K562 (cell line): Measurements from ENCODE around the gene RPL39. TPM values are rescaled to one million over a fixed set of nuclear protein-coding genes. Genes with fewer than 3 reads are reported as not detected.

ENCODE experiments used
- CBX2 ChIP-seq: fragments of 200-600 bp; sonication (generic); IDR thresholded peaks from one replicate; pipeline ENCODE4 v1.6.1; 2012; ENCODE audit warnings: mild to moderate bottlenecking, low read length, inconsistent platforms; ENCODE audit not compliant: insufficient read depth, poor library complexity, severe bottlenecking
- CHD2 ChIP-seq: IDR thresholded peaks from 2 replicates; pipeline ENCODE4 v1.6.1; 2011; ENCODE audit warnings: low read depth, low read length
- DEAF1 ChIP-seq: fragments of 450-650 bp; formaldehyde crosslinking; IDR thresholded peaks from 2 replicates; pipeline ENCODE4 v1.4.0; 2020; ENCODE audit warnings: mild to moderate bottlenecking, moderate library complexity
- EWSR1 ChIP-seq: fragments of 450-650 bp; IDR thresholded peaks from 2 replicates; pipeline ENCODE4 v1.6.1; 2018; ENCODE audit warnings: borderline replicate concordance, mild to moderate bottlenecking, low read depth, moderate library complexity; ENCODE audit not compliant: partially characterized antibody
- EZH2 ChIP-seq: IDR thresholded peaks from 2 replicates; pipeline ENCODE4 v1.6.1; 2012; ENCODE audit warnings: low read depth, mild to moderate bottlenecking, inconsistent platforms, low read length, borderline replicate concordance
- ILF3 ChIP-seq: fragments of 450-650 bp; IDR thresholded peaks from 2 replicates; pipeline ENCODE4 v1.6.1; 2018; ENCODE audit warnings: antibody characterized with exemption, mild to moderate bottlenecking, moderate library complexity, borderline replicate concordance
- KLF16 ChIP-seq: IDR thresholded peaks from 2 replicates; pipeline ENCODE4 v1.6.1; 2016; ENCODE audit warnings: antibody characterized with exemption
- MAFF ChIP-seq: IDR thresholded peaks from 2 replicates; pipeline ENCODE4 v1.6.1; 2012; ENCODE audit warnings: low read length, improper control_type of control experiment
- MBD2 ChIP-seq: sonication (generic); IDR thresholded peaks from 2 replicates; pipeline ENCODE4 v1.6.1; 2016; ENCODE audit warnings: low read depth, borderline replicate concordance
- MTA2 ChIP-seq: fragments of 450-650 bp; IDR thresholded peaks from 2 replicates; pipeline ENCODE4 v1.6.1; 2016; ENCODE audit warnings: low read depth
- NFE2 ChIP-seq: IDR thresholded peaks from 2 replicates; pipeline ENCODE4 v1.6.1; 2014; ENCODE audit warnings: antibody characterized with exemption, low read depth
- NFIC ChIP-seq: fragments of 450-650 bp; IDR thresholded peaks from 2 replicates; pipeline ENCODE4 v1.6.1; 2017; ENCODE audit warnings: mild to moderate bottlenecking, inconsistent platforms
- SMARCC2 ChIP-seq: fragments of 450-650 bp; IDR thresholded peaks from 2 replicates; pipeline ENCODE4 v1.6.1; 2017; ENCODE audit warnings: antibody characterized with exemption, moderate library complexity, mild to moderate bottlenecking, low read depth
- SNAPC5 ChIP-seq: fragments of 250-450 bp; sonication (Bioruptor Pico); IDR thresholded peaks from 2 replicates; pipeline ENCODE4 v1.8.0; 2021; ENCODE audit warnings: moderate library complexity, mild to moderate bottlenecking, inconsistent platforms
- STAT5A ChIP-seq: IDR thresholded peaks from 2 replicates; pipeline ENCODE4 v1.6.1; 2012; ENCODE audit warnings: low read length, inconsistent platforms, borderline replicate concordance
- TCF7 ChIP-seq: sonication (generic); IDR thresholded peaks from 2 replicates; pipeline ENCODE4 v1.6.1; 2016; ENCODE audit warnings: antibody characterized with exemption, borderline replicate concordance
- ZBED1 ChIP-seq: IDR thresholded peaks from 2 replicates; pipeline ENCODE4 v1.6.1; 2014
- ZBTB8A ChIP-seq: fragments of 450-650 bp; IDR thresholded peaks from 2 replicates; pipeline ENCODE4 v1.6.1; 2018; ENCODE audit warnings: mild to moderate bottlenecking, moderate library complexity; ENCODE audit not compliant: partially characterized antibody
- ZKSCAN8 ChIP-seq: fragments of 200-800 bp; sonication (Bioruptor generic); IDR thresholded peaks from 2 replicates; pipeline ENCODE4 v1.6.1; 2016; ENCODE audit warnings: missing genetic modification characterization, missing compliant biosample characterization
- ZNF12 ChIP-seq: sonication (generic); formaldehyde crosslinking; IDR thresholded peaks from 2 replicates; pipeline ENCODE4 v1.4.0; 2020; ENCODE audit warnings: mild to moderate bottlenecking, missing genetic modification reagents
- ZNF354B ChIP-seq: fragments of 250-450 bp; sonication (Bioruptor Pico); IDR thresholded peaks from 2 replicates; pipeline ENCODE4 v1.4.0; 2020
- ZNF583 ChIP-seq: fragments of 250-450 bp; sonication (Bioruptor Pico); IDR thresholded peaks from 2 replicates; pipeline ENCODE4 v1.4.0; 2020
- ZNF584 ChIP-seq: fragments of 200-800 bp; sonication (Bioruptor generic); IDR thresholded peaks from 2 replicates; pipeline ENCODE4 v1.6.1; 2016; ENCODE audit warnings: low read depth, mild to moderate bottlenecking, missing genetic modification characterization, missing compliant biosample characterization
- ZSCAN32 ChIP-seq: fragments of 450-650 bp; formaldehyde crosslinking; IDR thresholded peaks from 2 replicates; pipeline ENCODE4 v1.4.0; 2020; ENCODE audit warnings: mild to moderate bottlenecking, moderate library complexity
- polyA plus RNA-seq, 8 experiments: library from polyadenylated mRNA; depleted of rRNA in 4 of 8; stranded (reverse) in 5 of 8; unstranded in 3 of 8; fragments of >200 nt; fragmentation: Nextera tagmentation in 2 of 8; fragmentation: Illumina TruSeq in 1 of 8; extraction: Ambion mirVana in 2 of 8; extraction: Trizol in 1 of 8; gene quantifications; 2 replicates each; pipeline versions ENCODE4 v1.2.1 to v1.2.3, GENCODE V29; 2011 to 2014; ENCODE audit warnings: inconsistent platforms in 1 of 8, missing spikeins in 1 of 8
- total RNA-seq, 7 experiments: library from RNA; depleted of rRNA in 6 of 7; stranded (reverse); fragments of >200 nt in 6 of 7; fragmentation: Illumina TruSeq in 2 of 7; extraction: Trizol in 2 of 7; gene quantifications; 2 replicates each; pipeline versions ENCODE4 v1.2.1 to v1.2.3, GENCODE V29; 2011 to 2021; ENCODE audit warnings: low replicate concordance in 1 of 7
- TF ChIP-seq, protein P1 (sequence below): fragments of 200-800 bp; sonication (Bioruptor generic); IDR thresholded peaks from 2 replicates; pipeline ENCODE4 v1.6.1; 2017; ENCODE audit warnings: missing genetic modification characterization, missing compliant biosample characterization
- TF ChIP-seq, protein P2 (sequence below): fragments of 450-650 bp; IDR thresholded peaks from 2 replicates; pipeline ENCODE4 v1.7.1; 2018; ENCODE audit warnings: mild to moderate bottlenecking, low read depth; ENCODE audit not compliant: partially characterized antibody

The RPL39 gene
- total and polyA plus RNA-seq, 9 of the 15 experiments (the other 6 are each of a cell fraction or from before 2014, with no cell fraction given), result 1,382 to 5,043 (median 3,226) TPM

DNA sequence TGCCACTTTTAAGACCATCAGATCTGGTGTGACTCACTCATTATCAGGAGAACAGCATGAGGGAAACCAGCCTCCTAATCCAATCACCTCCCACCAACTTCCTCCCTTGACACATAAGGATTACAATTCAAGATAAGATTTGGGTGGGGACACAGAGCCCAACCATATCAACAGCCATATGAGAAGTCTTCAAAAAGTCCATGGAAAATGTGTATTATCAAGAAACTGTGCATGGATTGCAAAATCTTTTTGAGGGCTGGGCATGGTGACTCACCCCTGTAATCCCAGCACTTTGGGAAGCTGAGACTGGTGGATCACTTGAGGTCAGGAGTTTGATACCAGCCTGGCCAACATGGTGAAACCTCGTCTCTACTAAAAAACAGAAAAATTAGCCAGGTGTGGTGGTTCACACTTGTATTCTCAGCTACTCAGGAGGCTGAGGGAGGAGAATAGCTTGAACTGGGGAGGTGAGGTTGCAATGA lies 17.8 kb upstream of the RPL39 start (continued):
- TF ChIP-seq, protein P1, sequence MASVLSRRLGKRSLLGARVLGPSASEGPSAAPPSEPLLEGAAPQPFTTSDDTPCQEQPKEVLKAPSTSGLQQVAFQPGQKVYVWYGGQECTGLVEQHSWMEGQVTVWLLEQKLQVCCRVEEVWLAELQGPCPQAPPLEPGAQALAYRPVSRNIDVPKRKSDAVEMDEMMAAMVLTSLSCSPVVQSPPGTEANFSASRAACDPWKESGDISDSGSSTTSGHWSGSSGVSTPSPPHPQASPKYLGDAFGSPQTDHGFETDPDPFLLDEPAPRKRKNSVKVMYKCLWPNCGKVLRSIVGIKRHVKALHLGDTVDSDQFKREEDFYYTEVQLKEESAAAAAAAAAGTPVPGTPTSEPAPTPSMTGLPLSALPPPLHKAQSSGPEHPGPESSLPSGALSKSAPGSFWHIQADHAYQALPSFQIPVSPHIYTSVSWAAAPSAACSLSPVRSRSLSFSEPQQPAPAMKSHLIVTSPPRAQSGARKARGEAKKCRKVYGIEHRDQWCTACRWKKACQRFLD (CRISPR knock-in tag), result no peak
- TF ChIP-seq ZKSCAN8 (CRISPR knock-in tag) (0 out of 2 replicates have a peak, but pooled peaks have one; percentile 31), MAFF (no peak), ZSCAN32 (CRISPR knock-in tag) (no peak), STAT5A (peak; percentile 77; the same call in 1 of the 2 replicates), ZNF354B (CRISPR knock-in tag) (no peak), KLF16 (peak; percentile 76), CBX2 (no peak), ZBED1 (no peak), MBD2 (peak; percentile 51), EZH2 (no peak), SNAPC5 (CRISPR knock-in tag) (no peak), ZNF12 (CRISPR knock-in tag) (no peak), ZNF584 (CRISPR knock-in tag) (no peak), TCF7 (0 out of 2 replicates have a peak, but pooled peaks have one; percentile 52), DEAF1 (no peak), ZBTB8A (no peak), NFIC (peak; percentile 79), ILF3 (no peak), NFE2 (peak; percentile 36; the same call in 1 of the 2 replicates), CHD2 (no peak), MTA2 (peak; percentile 73), SMARCC2 (peak; percentile 89), ZNF583 (CRISPR knock-in tag) (no peak), EWSR1 (no peak)
- TF ChIP-seq, protein P2, sequence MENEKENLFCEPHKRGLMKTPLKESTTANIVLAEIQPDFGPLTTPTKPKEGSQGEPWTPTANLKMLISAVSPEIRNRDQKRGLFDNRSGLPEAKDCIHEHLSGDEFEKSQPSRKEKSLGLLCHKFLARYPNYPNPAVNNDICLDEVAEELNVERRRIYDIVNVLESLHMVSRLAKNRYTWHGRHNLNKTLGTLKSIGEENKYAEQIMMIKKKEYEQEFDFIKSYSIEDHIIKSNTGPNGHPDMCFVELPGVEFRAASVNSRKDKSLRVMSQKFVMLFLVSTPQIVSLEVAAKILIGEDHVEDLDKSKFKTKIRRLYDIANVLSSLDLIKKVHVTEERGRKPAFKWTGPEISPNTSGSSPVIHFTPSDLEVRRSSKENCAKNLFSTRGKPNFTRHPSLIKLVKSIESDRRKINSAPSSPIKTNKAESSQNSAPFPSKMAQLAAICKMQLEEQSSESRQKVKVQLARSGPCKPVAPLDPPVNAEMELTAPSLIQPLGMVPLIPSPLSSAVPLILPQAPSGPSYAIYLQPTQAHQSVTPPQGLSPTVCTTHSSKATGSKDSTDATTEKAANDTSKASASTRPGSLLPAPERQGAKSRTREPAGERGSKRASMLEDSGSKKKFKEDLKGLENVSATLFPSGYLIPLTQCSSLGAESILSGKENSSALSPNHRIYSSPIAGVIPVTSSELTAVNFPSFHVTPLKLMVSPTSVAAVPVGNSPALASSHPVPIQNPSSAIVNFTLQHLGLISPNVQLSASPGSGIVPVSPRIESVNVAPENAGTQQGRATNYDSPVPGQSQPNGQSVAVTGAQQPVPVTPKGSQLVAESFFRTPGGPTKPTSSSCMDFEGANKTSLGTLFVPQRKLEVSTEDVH, result peak; percentile 29
